ENCODE results near the gene GRIN2C. TPM values are rescaled to one million over a fixed set of nuclear protein-coding genes. Genes with fewer than 3 reads are reported as not detected.

GRIN2C gene
- total and polyA plus RNA-seq, 12 donors, result 0.42 to 16.4 (median 3.2) TPM

- H3K4me3 ChIP-seq, result no peak overlapping the region
- WGBS, 4 donors, result 83 to 98% (median 91%) methylated on average over 8 to 18 of the region's 18 CpGs
- no peak for DNase-seq
- TF ChIP-seq CTCF (IDR thresholded peaks at IDR 0.05), result no peak
- no peak for TF ChIP-seq POLR2A (IDR thresholded peaks at IDR 0.05)
- intact Hi-C loops (cut with DNase I), result loop anchor here in 1 of 2 donors (10.0 kb wide), 1 partner anchor 159 kb away; no protein-coding TSS in a partner anchor
- no peaks in the 10 kb centered on the region for H3K9me3 ChIP-seq (replicated peaks in 1 of 3)
- H3K4me1 ChIP-seq (replicated peaks in 1 of 2), result peaks cover 0 to 3% of the 10 kb centered on the region in 2 donors
- H3K36me3 ChIP-seq (replicated peaks in 1 of 2), result peaks cover 0 to 54% of the 10 kb centered on the region in 2 donors
- H3K27ac ChIP-seq, result no peak overlapping the region
- no peaks in the 10 kb centered on the region for H3K27me3 ChIP-seq
These were observed 64.2 kb downstream of the GRIN2C start for GRCh38 chr17:74795327-74796020.

- intact Hi-C loops (cut with DNase I), result loop anchor here (2.0 to 10.0 kb wide), 5 partner anchors 44 to 165 kb away; no protein-coding TSS in a partner anchor
- H3K27ac ChIP-seq, result no peak overlapping the region
- DNase-seq, result no peak
- H3K4me3 ChIP-seq, result no peak overlapping the region
- no peaks in the 10 kb centered on the region for H3K4me1 ChIP-seq (replicated peaks in 1 of 2)
- TF ChIP-seq CTCF (IDR thresholded peaks at IDR 0.05), result no peak
- TF ChIP-seq POLR2A (IDR thresholded peaks at IDR 0.05), result no peak
- H3K9me3 ChIP-seq (replicated peaks in 1 of 3), result no peaks in the 10 kb centered on the region
- H3K36me3 ChIP-seq (replicated peaks in 1 of 2), result peaks cover 0 to 37% of the 10 kb centered on the region in 2 donors
- no peaks in the 10 kb centered on the region for H3K27me3 ChIP-seq
- 88 to 95% (median 92%) methylated on average over 11 to 12 of the region's 12 CpGs for WGBS, 4 donors
These were observed 67.0 kb downstream of the GRIN2C start for GRCh38 chr17:74792586-74793105.

Other genes with a start within 250 kb of the GRIN2C start
- gene CD300E, start 236.1 kb downstream of the GRIN2C start, total RNA-seq, result under 1 TPM in 8 of 9 donors, not detected in 1; 0.06 to 0.96 (median 0.23) TPM
- gene CD300E, start 236.1 kb downstream of the GRIN2C start, polyA plus RNA-seq, result 1 to 10 TPM in 2 of 3 donors, under 1 TPM in 1; 0.71 to 2.4 (median 1.5) TPM
- gene CD300LF, start 147.0 kb downstream of the GRIN2C start, total RNA-seq, result 1 to 10 TPM in 6 of 9 donors, under 1 TPM in 2, not detected in 1; 0.33 to 6.3 (median 1.4) TPM
- gene CD300LF, start 147.0 kb downstream of the GRIN2C start, polyA plus RNA-seq, result 1 to 10 TPM in 2 of 3 donors, under 1 TPM in 1; 0.68 to 6.3 (median 1.0) TPM
- gene RAB37, start 122.6 kb downstream of the GRIN2C start, total RNA-seq, result 1 to 10 TPM in 8 of 9 donors, under 1 TPM in 1; 0.39 to 6.6 (median 3.5) TPM
- gene RAB37, start 122.6 kb downstream of the GRIN2C start, polyA plus RNA-seq, result 1 to 10 TPM in 2 of 3 donors, under 1 TPM in 1; 0.57 to 2.3 (median 2.0) TPM
- 100 to 1,000 TPM in 8 of 9 donors, 10 to 100 TPM in 1; 22.0 to 277 (median 211) TPM for gene NHERF1, start 111.3 kb downstream of the GRIN2C start, total RNA-seq
- gene NHERF1, start 111.3 kb downstream of the GRIN2C start, polyA plus RNA-seq, result 100 to 1,000 TPM in 1 of 3 donors, 10 to 100 TPM in 2; 45.9 to 277 (median 57.8) TPM
- 100 to 1,000 TPM in 1 of 9 donors, 10 to 100 TPM in 8; 23.1 to 149 (median 57.4) TPM for gene NAT9, start 83.5 kb downstream of the GRIN2C start, total RNA-seq
- 100 to 1,000 TPM in 2 of 3 donors, 10 to 100 TPM in 1; 91.6 to 112 (median 104) TPM for gene NAT9, start 83.5 kb downstream of the GRIN2C start, polyA plus RNA-seq
- 100 to 1,000 TPM; 314 to 835 (median 511) TPM for gene FDXR, start 13.1 kb upstream of the GRIN2C start, total RNA-seq
- 100 to 1,000 TPM; 159 to 405 (median 254) TPM for gene FDXR, start 13.1 kb upstream of the GRIN2C start, polyA plus RNA-seq
- 10 to 100 TPM in 5 of 9 donors, 1 to 10 TPM in 4; 1.7 to 15.3 (median 10.4) TPM for gene FADS6, start 33.7 kb upstream of the GRIN2C start, total RNA-seq
- 1 to 10 TPM in 2 of 3 donors, under 1 TPM in 1; 0.92 to 5.1 (median 2.9) TPM for gene FADS6, start 33.7 kb upstream of the GRIN2C start, polyA plus RNA-seq
- gene USH1G, start 63.4 kb upstream of the GRIN2C start, total RNA-seq, result 1 to 10 TPM in 7 of 9 donors, under 1 TPM in 2; 0.42 to 5.0 (median 1.3) TPM
- gene USH1G, start 63.4 kb upstream of the GRIN2C start, polyA plus RNA-seq, result under 1 TPM; 0.40 to 0.72 (median 0.40) TPM
- under 1 TPM in 1 of 9 donors, not detected in 8; 0.11 TPM for gene OTOP2, start 64.4 kb upstream of the GRIN2C start, total RNA-seq
- under 1 TPM in 1 of 3 donors, not detected in 2; 0.03 TPM for gene OTOP2, start 64.4 kb upstream of the GRIN2C start, polyA plus RNA-seq
- gene OTOP3, start 76.0 kb upstream of the GRIN2C start, total RNA-seq, result not detected
- gene OTOP3, start 76.0 kb upstream of the GRIN2C start, polyA plus RNA-seq, result not detected
- 10 to 100 TPM in 3 of 9 donors, 1 to 10 TPM in 6; 2.8 to 15.1 (median 6.6) TPM for gene HID1, start 112.9 kb upstream of the GRIN2C start, total RNA-seq
- 10 to 100 TPM in 2 of 3 donors, 1 to 10 TPM in 1; 5.4 to 42.6 (median 19.2) TPM for gene HID1, start 112.9 kb upstream of the GRIN2C start, polyA plus RNA-seq
- gene CDR2L, start 127.7 kb upstream of the GRIN2C start, total RNA-seq, result 10 to 100 TPM in 6 of 9 donors, 1 to 10 TPM in 3; 1.2 to 17.9 (median 11.5) TPM
- 1 to 10 TPM; 3.7 to 5.6 (median 4.1) TPM for gene CDR2L, start 127.7 kb upstream of the GRIN2C start, polyA plus RNA-seq
- gene MRPL58, start 152.8 kb upstream of the GRIN2C start, total RNA-seq, result 100 to 1,000 TPM in 1 of 9 donors, 10 to 100 TPM in 8; 38.7 to 120 (median 60.3) TPM
- gene MRPL58, start 152.8 kb upstream of the GRIN2C start, polyA plus RNA-seq, result 10 to 100 TPM; 46.7 to 88.8 (median 57.6) TPM
- 100 to 1,000 TPM; 215 to 452 (median 283) TPM for gene ATP5PD, start 187.1 kb upstream of the GRIN2C start, total RNA-seq
- 100 to 1,000 TPM; 393 to 826 (median 646) TPM for gene ATP5PD, start 187.1 kb upstream of the GRIN2C start, polyA plus RNA-seq
- gene KCTD2, start 187.3 kb upstream of the GRIN2C start, total RNA-seq, result 10 to 100 TPM; 38.2 to 49.2 (median 41.0) TPM
- gene KCTD2, start 187.3 kb upstream of the GRIN2C start, polyA plus RNA-seq, result 10 to 100 TPM; 20.6 to 52.4 (median 24.3) TPM
- 1 to 10 TPM in 8 of 9 donors, under 1 TPM in 1; 0.91 to 3.0 (median 1.7) TPM for gene SLC16A5, start 228.1 kb upstream of the GRIN2C start, total RNA-seq
- 1 to 10 TPM in 2 of 3 donors, under 1 TPM in 1; 0.77 to 3.9 (median 2.1) TPM for gene SLC16A5, start 228.1 kb upstream of the GRIN2C start, polyA plus RNA-seq